ENCODE measurements around the gene TMEM132C. TPM values are rescaled to one million over a fixed set of nuclear protein-coding genes. Genes with fewer than 3 reads are reported as not detected.

TMEM132C gene
- total RNA-seq, 1 donor from 2014 or later, result 0.64 TPM

- Histone ChIP-seq H3K4me3 (no peak overlapping the region), H3K27ac (no peak overlapping the region), H3K4me1 (no peaks in the 10 kb centered on the region), H3K36me3 (no peaks in the 10 kb centered on the region), H3K27me3 (peaks cover 4% of the 10 kb centered on the region), H3K9me3 (no peaks in the 10 kb centered on the region)
- ATAC-seq, result no peak
- DNase-seq, result no peak
- intact Hi-C loops (cut with DNase I), result no loop called here
- no peak for TF ChIP-seq CTCF (IDR thresholded peaks at IDR 0.05)
Observed at GRCh38 chr12:128338386-128339125, 71.6 kb downstream of the TMEM132C start.

GRCh38 chr12:128339126-128339520 lies 72.2 kb downstream of the TMEM132C start:
- Histone ChIP-seq H3K27me3 (peaks cover 4% of the 10 kb centered on the region), H3K36me3 (no peaks in the 10 kb centered on the region), H3K27ac (no peak overlapping the region), H3K4me1 (no peaks in the 10 kb centered on the region), H3K4me3 (no peak overlapping the region), H3K9me3 (no peaks in the 10 kb centered on the region)
- ATAC-seq (no peak), DNase-seq (no peak)
- no peak for TF ChIP-seq CTCF (IDR thresholded peaks at IDR 0.05)
- intact Hi-C loops (cut with DNase I), result no loop called here

- intact Hi-C loops (cut with DNase I), result no loop called here
Observed at GRCh38 chr12:128339631-128340030, 72.7 kb downstream of the TMEM132C start.

GRCh38 chr12:128353301-128353700 lies 86.3 kb downstream of the TMEM132C start:
- intact Hi-C loops (cut with DNase I), result no loop called here
- Histone ChIP-seq H3K9me3 (no peaks in the 10 kb centered on the region), H3K4me3 (no peak overlapping the region), H3K27me3 (no peaks in the 10 kb centered on the region), H3K36me3 (no peaks in the 10 kb centered on the region), H3K27ac (no peak overlapping the region), H3K4me1 (no peaks in the 10 kb centered on the region)
- ATAC-seq (no peak), DNase-seq (no peak)
- no peak for TF ChIP-seq CTCF (IDR thresholded peaks at IDR 0.05)

More at GRCh38 chr12:128339631-128340030, 72.7 kb downstream of the TMEM132C start:
- no peaks in the 10 kb centered on the region for H3K4me1 ChIP-seq
- DNase-seq, result no peak
- no peak for TF ChIP-seq CTCF (IDR thresholded peaks at IDR 0.05)
- H3K27me3 ChIP-seq, result peaks cover 4% of the 10 kb centered on the region
- H3K9me3 ChIP-seq, result no peaks in the 10 kb centered on the region
- no peaks in the 10 kb centered on the region for H3K36me3 ChIP-seq
- H3K4me3 ChIP-seq, result no peak overlapping the region
- ATAC-seq, result no peak
- no peak overlapping the region for H3K27ac ChIP-seq

- Histone ChIP-seq H3K36me3 (no peaks in the 10 kb centered on the region), H3K27me3 (no peaks in the 10 kb centered on the region), H3K4me1 (no peaks in the 10 kb centered on the region), H3K27ac (no peak overlapping the region), H3K4me3 (no peak overlapping the region), H3K9me3 (no peaks in the 10 kb centered on the region)
- TF ChIP-seq CTCF (IDR thresholded peaks at IDR 0.05), result no peak
- DNase-seq (no peak), ATAC-seq (no peak)
- intact Hi-C loops (cut with DNase I), result no loop called here
Observed at GRCh38 chr12:128356547-128356946, 89.6 kb downstream of the TMEM132C start.

Data from upper lobe of right lung (tissue), 1 donor.